Pancreas (tissue), 10 donors: Measurements from ENCODE around the gene ZBTB42. TPM values are rescaled to one million over a fixed set of nuclear protein-coding genes. Genes with fewer than 3 reads are reported as not detected.

Experiments used
- ATAC-seq, 4 donors: fragments of 200-7000 bp; cut with Tn5 transposase; one replicate each; pipeline versions ENCODE4 v1.8.0 to v1.9.1; 2020; ENCODE audit warnings: mild to moderate bottlenecking in 4 of 4, moderate library complexity in 4 of 4
- DNase-seq, 6 donors: peaks; one replicate each; pipeline ENCODE4 v3.0.0-alpha.2; 2020
- FAIRE-seq: peaks from 2 replicates; lab custom pipeline; 2012; peaks lifted over from hg19 to GRCh38; lab: Jason Lieb, UNC
- H3K27ac ChIP-seq, 4 donors: fragments of 200-600 bp; sonication (generic); 1 replicate in 3 of 4; 2 replicates in 1 of 4; pipeline versions ENCODE4 v1.5.0 to v1.8.0; 2020
- H3K27me3 ChIP-seq, 4 donors: fragments of 200-600 bp; one replicate each; pipeline ENCODE4 v1.8.0; 2021
- H3K36me3 ChIP-seq, 3 donors: fragments of 200-600 bp; sonication (generic) in 1 of 3; one replicate each; pipeline versions ENCODE4 v1.5.0 to v1.8.0; 2020 to 2021
- H3K4me1 ChIP-seq, 3 donors: fragments of 200-600 bp; one replicate each; pipeline ENCODE4 v1.8.0; 2021
- H3K4me3 ChIP-seq, 4 donors: fragments of 200-600 bp; sonication (generic) in 2 of 4; one replicate each; pipeline versions ENCODE4 v1.5.0 to v1.8.0; 2020 to 2021
- H3K9me3 ChIP-seq, 4 donors: fragments of 200-600 bp; one replicate each; pipeline ENCODE4 v1.8.0; 2021
- CTCF ChIP-seq, 4 donors: fragments of 200-600 bp; sonication (generic) in 3 of 4; IDR thresholded peaks; one replicate each; pipeline versions ENCODE4 v1.5.0 to v1.8.0; 2021; ENCODE audit warnings: antibody characterized with exemption in 4 of 4
- WGBS, 2 donors: extraction: QIAGEN DNeasy Blood & Tissue Kit; methylation state at CpG; one replicate each; pipeline ENCODE4 v1.1.7; 2013; 5-methylcytosine and 5-hydroxymethylcytosine counted together
- intact Hi-C, 3 donors: fragments of 100-400 bp; cut with DNase I; formaldehyde crosslinking; loops; one replicate each; pipeline versions ENCODE4 v1.11.1 to v1.14.2; 2022
- polyA plus RNA-seq, 2 donors: library from polyadenylated mRNA; stranded (reverse); fragments of 200-250 nt; gene quantifications; one replicate each; pipeline ENCODE4 v1.2.3, GENCODE V29; 2013
- total RNA-seq, 6 donors: library from RNA; stranded (reverse); fragmentation: NEBNext Ultra II Directional in 4 of 6; extraction: Animal tissue kit (Norgen Biotek cat#: 25700) in 4 of 6; gene quantifications; one replicate each; pipeline versions ENCODE4 v1.2.1 to v1.2.4, GENCODE V29; 2021 to 2023
- donor health status: healthy with polysubstance abuse.
- donor health status: DM: no; HTN: no; CAD: no; lungs with moderate emphysema.
- donor health status: DM: no; HTN: no; CAD: no.
- donor health status: control.
- donor health status: control.
- donor health status: Bipolar disorder and iron deficiency.
- donor health status: DM: yes; HTN: yes; CAD: no.
- donor health status: DM: no; HTN: no; CAD: no.
- donor health status: DM: no; HTN: no; CAD: no.
- donor health status: DM: yes; HTN: yes; CAD: no.

Gene ZBTB42
- total and polyA plus RNA-seq, 8 donors, result 4.1 to 10.8 (median 8.3) TPM

- intact Hi-C loops, result no loop called here
- no peak for TF ChIP-seq CTCF (IDR thresholded peaks at IDR 0.05)
- DNase-seq (peak in 2 of 6 donors; percentile 33 to 72), ATAC-seq (no peak), FAIRE-seq (no peak)
- Histone ChIP-seq H3K36me3 (peaks cover 0 to 5% (median 0%) of the 10 kb centered on the region in 3 donors), H3K9me3 (no peaks in the 10 kb centered on the region), H3K4me3 (no peak overlapping the region), H3K4me1 (peaks cover 4 to 7% (median 6%) of the 10 kb centered on the region in 3 donors), H3K27me3 (no peaks in the 10 kb centered on the region), H3K27ac (no peak overlapping the region)
- 81% methylated on average over 28 to 30 of the region's 30 CpGs for WGBS, 2 donors
These were observed 13.9 kb upstream of the ZBTB42 start for GRCh38 chr14:104786726-104787675.

- WGBS, 2 donors, result 77 to 79% methylated on average over 7 of the region's 7 CpGs
- H3K27ac ChIP-seq, result no peak overlapping the region
- intact Hi-C loops, result no loop called here
- H3K27me3 ChIP-seq, result no peaks in the 10 kb centered on the region
- H3K9me3 ChIP-seq, result no peaks in the 10 kb centered on the region
- H3K36me3 ChIP-seq, result peaks cover 0 to 5% (median 0%) of the 10 kb centered on the region in 3 donors
- DNase-seq, result no peak
- no peak overlapping the region for H3K4me3 ChIP-seq
- peaks cover 11 to 13% (median 12%) of the 10 kb centered on the region in 3 donors for H3K4me1 ChIP-seq
- no peak for ATAC-seq
- TF ChIP-seq CTCF (IDR thresholded peaks at IDR 0.05), result no peak
- FAIRE-seq, result no peak
These were observed 13.2 kb upstream of the ZBTB42 start for GRCh38 chr14:104787736-104788135.

- intact Hi-C loops, result no loop called here
- 59 to 73% methylated on average over 13 to 14 of the region's 14 CpGs for WGBS, 2 donors
These were observed 12.6 kb upstream of the ZBTB42 start for GRCh38 chr14:104788161-104788818.

GRCh38 chr14:104788873-104789663 lies 11.8 kb upstream of the ZBTB42 start:
- peaks cover 20 to 25% (median 24%) of the 10 kb centered on the region in 3 donors for H3K4me1 ChIP-seq
- H3K27me3 ChIP-seq, result no peaks in the 10 kb centered on the region
- no peak for TF ChIP-seq CTCF (IDR thresholded peaks at IDR 0.05)
- WGBS, 2 donors, result 69% methylated on average over 39 of the region's 39 CpGs
- intact Hi-C loops, result no loop called here
- peak in 1 of 4 donors; percentile 9 for ATAC-seq
- no peak for FAIRE-seq
- no peak overlapping the region for H3K4me3 ChIP-seq
- no peaks in the 10 kb centered on the region for H3K9me3 ChIP-seq
- DNase-seq, result peak in 2 of 6 donors; percentile 47 to 83
- H3K27ac ChIP-seq, result no peak overlapping the region
- peaks cover 0 to 5% (median 0%) of the 10 kb centered on the region in 3 donors for H3K36me3 ChIP-seq

More at GRCh38 chr14:104788161-104788818, 12.6 kb upstream of the ZBTB42 start:
- no peak overlapping the region for H3K4me3 ChIP-seq
- no peak for TF ChIP-seq CTCF (IDR thresholded peaks at IDR 0.05)
- FAIRE-seq, result no peak
- H3K4me1 ChIP-seq, result peaks cover 17 to 18% (median 17%) of the 10 kb centered on the region in 3 donors
- no peak for ATAC-seq
- H3K9me3 ChIP-seq, result no peaks in the 10 kb centered on the region
- peak in 2 of 6 donors; percentile 47 to 76 for DNase-seq
- no peaks in the 10 kb centered on the region for H3K27me3 ChIP-seq
- H3K36me3 ChIP-seq, result peaks cover 0 to 5% (median 0%) of the 10 kb centered on the region in 3 donors
- H3K27ac ChIP-seq, result no peak overlapping the region
